Right lobe of liver (tissue), 4 donors: ENCODE measurements around the gene DOK6.

ENCODE experiments used
- POLR2A ChIP-seq: fragments of 450-650 bp; IDR thresholded peaks from one replicate; pipeline ENCODE4 v1.6.1; 2017; ENCODE audit warnings: antibody characterized with exemption, mild to moderate bottlenecking
- TF ChIP-seq, protein P1 (sequence below), 4 donors: fragments of 200-600 bp in 3 of 4; fragments of 450-650 bp in 1 of 4; IDR thresholded peaks; one replicate each; pipeline versions ENCODE4 v1.5.1 to v1.8.0; 2016 to 2022; ENCODE audit warnings: antibody characterized with exemption in 4 of 4, mild to moderate bottlenecking in 2 of 4
- donor health status: DM: no; HTN: no; CAD: no.
- donor health status: DM: no; HTN: no; CAD: no.
- donor health status: DM: no; HTN: yes; CAD: no.

DNA sequence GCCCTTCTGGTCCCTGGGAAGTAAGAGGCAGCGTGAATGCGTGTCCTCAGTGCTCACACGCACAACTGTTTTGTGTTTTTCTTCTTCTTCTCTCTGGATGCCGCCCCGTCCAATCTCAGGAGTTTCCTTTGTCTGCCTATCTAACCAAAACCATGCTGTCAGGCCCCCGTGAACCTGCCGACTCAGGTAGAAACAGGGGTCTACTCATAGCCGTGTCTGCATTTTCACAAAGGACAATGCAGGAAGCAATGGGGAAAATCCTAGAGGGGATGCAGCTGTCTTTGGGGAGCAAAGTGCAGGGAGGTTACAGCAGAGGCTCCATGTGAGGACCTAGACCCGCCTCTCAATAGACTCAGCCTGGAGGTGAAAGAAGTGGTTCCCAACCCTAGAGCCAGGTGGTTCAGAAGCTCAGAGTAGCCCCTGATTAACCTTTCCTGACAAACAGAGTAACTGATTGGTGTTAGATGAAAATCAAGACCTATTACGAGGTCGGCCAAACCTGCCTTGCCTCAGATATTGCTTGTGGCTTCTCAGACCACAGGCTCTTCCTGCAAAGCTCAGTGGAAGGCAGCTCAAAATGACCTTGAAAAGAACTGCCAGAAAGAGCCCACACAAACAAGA, 497.7 kb downstream of the DOK6 start:
- TF ChIP-seq, protein P1, sequence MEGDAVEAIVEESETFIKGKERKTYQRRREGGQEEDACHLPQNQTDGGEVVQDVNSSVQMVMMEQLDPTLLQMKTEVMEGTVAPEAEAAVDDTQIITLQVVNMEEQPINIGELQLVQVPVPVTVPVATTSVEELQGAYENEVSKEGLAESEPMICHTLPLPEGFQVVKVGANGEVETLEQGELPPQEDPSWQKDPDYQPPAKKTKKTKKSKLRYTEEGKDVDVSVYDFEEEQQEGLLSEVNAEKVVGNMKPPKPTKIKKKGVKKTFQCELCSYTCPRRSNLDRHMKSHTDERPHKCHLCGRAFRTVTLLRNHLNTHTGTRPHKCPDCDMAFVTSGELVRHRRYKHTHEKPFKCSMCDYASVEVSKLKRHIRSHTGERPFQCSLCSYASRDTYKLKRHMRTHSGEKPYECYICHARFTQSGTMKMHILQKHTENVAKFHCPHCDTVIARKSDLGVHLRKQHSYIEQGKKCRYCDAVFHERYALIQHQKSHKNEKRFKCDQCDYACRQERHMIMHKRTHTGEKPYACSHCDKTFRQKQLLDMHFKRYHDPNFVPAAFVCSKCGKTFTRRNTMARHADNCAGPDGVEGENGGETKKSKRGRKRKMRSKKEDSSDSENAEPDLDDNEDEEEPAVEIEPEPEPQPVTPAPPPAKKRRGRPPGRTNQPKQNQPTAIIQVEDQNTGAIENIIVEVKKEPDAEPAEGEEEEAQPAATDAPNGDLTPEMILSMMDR (IDR thresholded peaks at IDR 0.05): no peak
- no peak for TF ChIP-seq POLR2A
